ENCODE results near the gene ARSB. TPM values are rescaled to one million over a fixed set of nuclear protein-coding genes. Genes with fewer than 3 reads are reported as not detected.

Gene ARSB
- total and polyA plus RNA-seq, 12 donors: 1.9 to 24.5 (median 14.5) TPM

DNA sequence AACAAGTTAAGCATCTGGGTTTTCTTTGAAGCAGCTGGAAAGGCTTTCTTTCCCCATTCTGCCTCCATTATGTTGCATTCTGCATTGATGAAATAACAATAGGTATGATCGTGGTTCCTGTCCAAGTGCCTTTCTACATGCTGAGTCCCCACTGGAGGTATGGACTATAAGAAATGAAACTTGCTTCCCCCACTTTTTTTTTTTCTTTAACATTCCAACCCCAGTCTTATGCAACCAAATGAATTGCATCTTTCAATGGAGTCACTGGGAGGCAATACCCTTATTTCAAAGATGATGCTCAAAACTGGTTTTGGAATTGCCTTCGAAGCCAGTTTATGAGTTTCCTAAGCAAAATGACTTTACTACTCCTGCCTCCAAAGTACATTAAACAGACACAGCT, 58.9 kb downstream of the ARSB start:
- intact Hi-C loops (cut with DNase I): no loop called here

DNA sequence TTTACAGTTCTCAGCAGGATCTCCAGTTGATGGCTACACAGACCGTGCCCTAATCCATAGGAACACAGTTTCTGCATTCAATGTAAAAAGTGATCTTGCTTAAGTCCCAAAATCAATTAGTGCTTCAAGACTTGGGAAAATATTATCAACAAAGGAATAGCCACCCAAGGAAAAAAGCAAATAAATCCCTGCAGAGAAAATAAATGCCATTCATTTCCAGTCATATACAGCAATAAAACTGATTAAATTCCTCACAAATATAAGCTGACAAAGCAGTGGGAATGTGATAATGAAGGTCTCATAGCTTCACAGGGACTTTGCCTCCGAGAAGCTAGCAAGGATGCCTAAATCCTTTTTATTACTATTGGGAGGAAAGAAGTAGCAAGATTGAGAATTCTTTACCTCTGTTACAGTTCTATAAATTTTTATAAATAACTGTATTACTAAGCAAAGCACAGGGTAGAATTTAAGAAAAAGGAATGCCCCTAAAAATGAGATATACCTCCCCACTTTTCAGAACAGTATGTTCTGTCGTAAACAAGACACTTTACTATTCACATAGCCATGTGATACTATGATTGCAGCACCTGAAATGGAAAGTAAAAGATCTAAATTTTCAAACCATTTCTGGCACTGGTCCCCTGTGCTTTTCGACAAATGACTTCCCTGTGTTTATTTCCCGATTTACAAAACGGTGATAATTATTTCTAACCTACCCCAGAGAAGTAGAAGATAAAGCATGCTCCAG, 59.8 kb downstream of the ARSB start:
- Histone ChIP-seq H3K27me3 (no peaks in the 10 kb centered on the region), H3K27ac (no peak overlapping the region), H3K4me1 (replicated peaks in 1 of 2) (no peaks in the 10 kb centered on the region), H3K9me3 (replicated peaks in 1 of 3) (no peaks in the 10 kb centered on the region), H3K36me3 (replicated peaks in 1 of 2) (no peaks in the 10 kb centered on the region), H3K4me3 (no peak overlapping the region)
- TF ChIP-seq POLR2A (IDR thresholded peaks at IDR 0.05): no peak
- TF ChIP-seq CTCF (IDR thresholded peaks at IDR 0.05): no peak
- intact Hi-C loops (cut with DNase I): no loop called here
- DNase-seq: no peak
- WGBS, 4 donors: 83 to 94% (median 92%) methylated on average over 6 of the region's 6 CpGs

More for the DNA sequence above, 58.9 kb downstream of the ARSB start:
- no peak for TF ChIP-seq POLR2A (IDR thresholded peaks at IDR 0.05)
- TF ChIP-seq CTCF (IDR thresholded peaks at IDR 0.05): no peak
- no peaks in the 10 kb centered on the region for H3K36me3 ChIP-seq (replicated peaks in 1 of 2)
- no peaks in the 10 kb centered on the region for H3K9me3 ChIP-seq (replicated peaks in 1 of 3)
- H3K4me3 ChIP-seq: no peak overlapping the region
- no peaks in the 10 kb centered on the region for H3K4me1 ChIP-seq (replicated peaks in 1 of 2)
- no peaks in the 10 kb centered on the region for H3K27me3 ChIP-seq
- WGBS, 4 donors: 94 to 100% (median 97%) methylated on average over 2 of the region's 2 CpGs
- DNase-seq: no peak
- no peak overlapping the region for H3K27ac ChIP-seq

DNA sequence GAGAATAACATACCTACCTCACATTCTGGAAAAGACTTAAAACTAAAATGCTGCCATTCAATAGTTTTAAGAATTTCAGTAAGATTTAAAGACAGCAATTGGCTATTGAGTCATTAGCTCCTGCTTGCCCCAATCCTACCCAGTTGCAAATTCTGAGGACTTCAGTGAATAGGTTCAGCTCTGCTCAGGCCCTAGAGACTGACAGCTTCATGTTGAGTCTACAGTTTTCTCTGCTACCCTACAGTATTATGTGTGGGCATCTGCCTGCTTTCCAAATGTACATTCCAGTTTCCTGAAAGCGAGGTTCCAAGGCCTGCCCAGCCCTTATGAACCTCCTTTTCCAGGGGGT, 61.5 kb downstream of the ARSB start:
- H3K36me3 ChIP-seq (replicated peaks in 1 of 2): no peaks in the 10 kb centered on the region
- H3K9me3 ChIP-seq (replicated peaks in 1 of 3): no peaks in the 10 kb centered on the region
- intact Hi-C loops (cut with DNase I): no loop called here
- WGBS, 4 donors: 91 to 100% (median 97%) methylated on average over 1 of the region's 1 CpG
- DNase-seq: no peak
- H3K27me3 ChIP-seq: no peaks in the 10 kb centered on the region
- H3K4me3 ChIP-seq: no peak overlapping the region
- no peak for TF ChIP-seq POLR2A (IDR thresholded peaks at IDR 0.05)
- no peak for TF ChIP-seq CTCF (IDR thresholded peaks at IDR 0.05)
- no peak overlapping the region for H3K27ac ChIP-seq
- no peaks in the 10 kb centered on the region for H3K4me1 ChIP-seq (replicated peaks in 1 of 2)

DNA sequence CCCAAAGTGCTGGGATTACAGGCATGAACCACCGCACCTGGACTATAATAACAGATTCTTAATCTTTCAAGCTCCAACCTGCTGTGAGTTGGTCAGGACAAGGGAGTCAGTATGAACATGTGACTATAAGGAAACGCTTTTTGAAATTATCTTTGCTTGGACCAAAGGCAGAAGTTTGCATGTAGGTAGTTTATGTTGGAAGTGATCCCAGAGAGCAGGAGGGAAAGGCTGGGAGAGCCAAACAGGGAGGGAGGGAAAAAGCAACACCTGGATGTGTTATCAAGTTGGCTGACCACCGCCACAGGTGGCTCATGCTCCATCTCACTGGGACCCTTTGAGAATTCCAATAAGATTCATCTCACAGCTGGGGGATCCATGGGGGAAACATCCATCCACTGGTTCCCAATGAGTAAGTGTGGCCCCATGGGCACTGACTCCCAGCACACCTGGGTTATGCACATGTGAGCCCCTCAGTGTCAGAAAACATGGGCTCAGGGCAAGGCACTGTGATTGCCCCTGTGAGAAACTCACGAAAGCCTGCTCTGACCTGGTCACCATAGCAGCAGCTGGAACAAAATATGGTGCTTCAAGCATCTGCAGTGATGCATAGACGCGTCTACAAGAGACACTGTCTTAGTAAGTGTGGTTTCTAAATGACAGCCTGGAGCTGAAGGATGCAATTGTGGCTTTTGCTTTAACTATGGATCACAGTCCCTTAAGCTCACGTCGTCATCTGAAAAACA, 62.1 kb downstream of the ARSB start:
- no peaks in the 10 kb centered on the region for H3K4me1 ChIP-seq (replicated peaks in 1 of 2)
- no peak for DNase-seq
- no peak overlapping the region for H3K4me3 ChIP-seq
- TF ChIP-seq CTCF (IDR thresholded peaks at IDR 0.05) (no peak), POLR2A (IDR thresholded peaks at IDR 0.05) (no peak)
- H3K9me3 ChIP-seq (replicated peaks in 1 of 3): no peaks in the 10 kb centered on the region
- H3K27me3 ChIP-seq: no peaks in the 10 kb centered on the region
- intact Hi-C loops (cut with DNase I): no loop called here
- H3K36me3 ChIP-seq (replicated peaks in 1 of 2): no peaks in the 10 kb centered on the region
- H3K27ac ChIP-seq: no peak overlapping the region
- 94 to 96% (median 95%) methylated on average over 7 to 8 of the region's 8 CpGs for WGBS, 4 donors
